Mucosa of descending colon (tissue), 3 donors: ENCODE data around the gene PDCD7. TPM values are rescaled to one million over a fixed set of nuclear protein-coding genes. Genes with fewer than 3 reads are reported as not detected.

Experiments used
- ATAC-seq: fragments of 200-7000 bp; cut with Tn5 transposase; one replicate; pipeline ENCODE4 v1.9.1; 2020; ENCODE audit warnings: mild to moderate bottlenecking, moderate library complexity
- DNase-seq, 3 donors: peaks; one replicate each; pipeline ENCODE4 v3.0.0-alpha.2; 2020
- H3K36me3 ChIP-seq: fragments of 200-600 bp; one replicate; pipeline ENCODE4 v1.8.0; 2021; ENCODE audit warnings: low read depth, mild to moderate bottlenecking
- H3K4me1 ChIP-seq: fragments of 200-600 bp; one replicate; pipeline ENCODE4 v1.8.0; 2021; ENCODE audit warnings: low read depth, mild to moderate bottlenecking
- H3K4me3 ChIP-seq: fragments of 200-600 bp; one replicate; pipeline ENCODE4 v1.8.0; 2021; ENCODE audit warnings: mild to moderate bottlenecking
- H3K9me3 ChIP-seq: fragments of 200-600 bp; one replicate; pipeline ENCODE4 v1.8.0; 2021; ENCODE audit warnings: mild to moderate bottlenecking
- CTCF ChIP-seq: fragments of 200-600 bp; IDR thresholded peaks from one replicate; pipeline ENCODE4 v1.8.0; 2022; ENCODE audit warnings: antibody characterized with exemption, mild to moderate bottlenecking
- intact Hi-C, 2 donors: fragments of 100-400 bp; cut with DNase I in 1 of 2; cut with micrococcal nuclease in 1 of 2; formaldehyde crosslinking; loops; one replicate each; pipeline versions ENCODE4 v1.11.0 to v1.11.1; 2022; cut with DNase I, micrococcal nuclease
- total RNA-seq, 3 donors: library from RNA; stranded (reverse); fragmentation: NEBNext Ultra II Directional in 2 of 3; extraction: Animal tissue kit (Norgen Biotek cat#: 25700) in 2 of 3; gene quantifications; one replicate each; pipeline versions ENCODE4 v1.2.1 to v1.2.4, GENCODE V29; 2021 to 2023
- donor health status: DM: no; HTN: no; CAD: no; lungs with moderate emphysema.
- donor health status: DM: no; HTN: no; CAD: no.
- donor health status: DM: no; HTN: yes; CAD: no.

Gene PDCD7
- total RNA-seq, 3 donors from 2014 or later, result 12.0 to 32.9 (median 13.4) TPM

DNA sequence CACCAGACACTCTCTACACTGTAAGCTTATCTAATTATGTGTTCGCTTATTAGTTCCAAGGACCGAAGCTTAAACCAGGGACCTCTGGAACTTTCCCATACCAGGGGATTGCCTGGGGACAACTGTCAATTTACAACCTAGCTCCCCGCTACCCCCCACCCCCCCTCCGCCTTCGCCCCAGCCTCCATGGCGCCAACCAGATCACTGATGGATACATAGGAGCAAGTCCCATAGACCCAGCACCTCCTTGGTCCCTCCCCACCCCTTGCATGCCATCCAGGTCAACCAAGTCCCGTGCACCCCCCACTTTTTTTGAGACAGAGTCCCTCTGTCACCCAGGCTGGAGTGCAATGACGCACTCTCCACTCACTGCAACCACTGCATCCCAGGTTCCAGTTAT lies 930 bp upstream of the PDCD7 start:
- no peaks in the 10 kb centered on the region for H3K36me3 ChIP-seq
- ATAC-seq, result no peak
- H3K4me1 ChIP-seq, result peaks cover 18% of the 10 kb centered on the region
- no peak for DNase-seq
- H3K9me3 ChIP-seq, result no peaks in the 10 kb centered on the region
- intact Hi-C loops, result no loop called here
- TF ChIP-seq CTCF, result no peak
- H3K4me3 ChIP-seq, result no peak overlapping the region

DNA sequence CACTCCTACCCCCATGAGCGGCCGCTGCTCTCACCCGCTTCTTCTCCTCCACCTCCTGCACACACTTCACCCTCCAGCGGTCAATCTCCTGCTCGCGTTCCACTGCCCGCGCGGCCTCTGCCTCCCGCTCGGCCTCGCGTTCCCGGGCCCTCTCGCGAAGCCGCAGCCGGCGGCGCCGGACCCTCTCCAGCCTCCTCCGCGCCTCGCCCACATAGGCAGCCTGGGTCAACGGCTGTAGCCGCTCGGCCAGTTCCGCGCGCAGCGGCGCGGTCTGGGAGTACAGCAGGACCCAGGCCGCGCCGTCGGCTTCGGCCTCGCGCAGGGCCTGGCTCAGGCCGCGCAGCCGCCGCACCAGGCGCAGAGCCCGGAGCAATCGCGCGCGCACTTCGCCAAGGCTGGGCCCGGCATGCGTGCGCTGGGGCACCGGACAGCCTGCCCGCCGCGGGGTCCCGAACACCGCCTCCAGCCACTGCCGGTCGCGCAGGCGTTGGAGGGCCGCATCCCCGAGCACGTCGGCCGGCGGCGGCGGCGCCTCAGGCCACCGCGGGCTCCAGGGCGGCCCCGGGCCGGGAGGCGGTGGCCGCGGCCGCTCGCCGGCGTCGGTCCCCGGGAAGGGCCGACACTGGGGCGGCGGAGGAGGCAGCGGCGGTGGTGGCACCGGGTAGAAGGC lies 595 bp downstream of the PDCD7 start:
- DNase-seq, result peak; percentile 27 to 70 (median 58)
- Histone ChIP-seq H3K36me3 (no peaks in the 10 kb centered on the region), H3K9me3 (no peaks in the 10 kb centered on the region), H3K4me1 (peaks cover 18% of the 10 kb centered on the region), H3K4me3 (peak overlapping the region; percentile 59)
- ATAC-seq, result peak; percentile 81
- no peak for TF ChIP-seq CTCF
- intact Hi-C loops, result no loop called here

- ATAC-seq, result no peak
- Histone ChIP-seq H3K36me3 (no peaks in the 10 kb centered on the region), H3K4me3 (no peak overlapping the region), H3K9me3 (no peaks in the 10 kb centered on the region), H3K4me1 (peaks cover 18% of the 10 kb centered on the region)
- no peak for DNase-seq
- intact Hi-C loops, result no loop called here
- TF ChIP-seq CTCF, result no peak
Measured at GRCh38 chr15:65130941-65131340, 2.7 kb downstream of the PDCD7 start.

- H3K4me1 ChIP-seq, result no peaks in the 10 kb centered on the region
- no peak overlapping the region for H3K4me3 ChIP-seq
- H3K36me3 ChIP-seq, result peaks cover 5% of the 10 kb centered on the region
- no peak for ATAC-seq
- no peaks in the 10 kb centered on the region for H3K9me3 ChIP-seq
- TF ChIP-seq CTCF, result no peak
- DNase-seq, result no peak
- intact Hi-C loops, result no loop called here
Measured at GRCh38 chr15:65115542-65115941, 18.1 kb downstream of the PDCD7 start.

DNA sequence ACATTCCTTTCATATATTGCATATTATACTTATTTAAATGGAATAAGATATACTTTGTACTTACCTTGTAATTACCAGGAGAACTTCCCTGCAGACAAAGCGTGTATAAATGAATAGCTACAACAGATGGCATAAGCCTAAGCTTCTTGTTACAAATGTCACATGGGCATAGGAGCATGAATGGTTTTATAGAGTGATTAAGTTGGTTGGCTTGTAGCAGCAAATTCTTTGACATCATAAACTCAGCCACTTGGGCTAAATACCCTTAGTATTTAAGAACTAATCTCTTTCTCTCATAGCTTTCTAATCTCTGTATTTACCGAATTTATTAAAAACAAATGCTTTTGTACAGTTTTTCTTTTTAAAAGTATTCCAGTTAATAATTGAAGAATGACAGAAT lies 18.5 kb downstream of the PDCD7 start, which contains the start of gene UBAP1L:
Gene UBAP1L (minus strand): TSS at position 115 of the 400 bp plus-strand sequence. CDS start 8,985 bp downstream, outside the sequence.
- Histone ChIP-seq H3K9me3 (no peaks in the 10 kb centered on the region), H3K36me3 (peaks cover 5% of the 10 kb centered on the region), H3K4me3 (no peak within 1 kb of the TSS), H3K4me1 (no peaks in the 10 kb centered on the region)
- DNase-seq (no peak), ATAC-seq (no peak)
- TF ChIP-seq CTCF, result no peak
- intact Hi-C loops, result no loop called here
